Central memory CD4-positive, alpha-beta T cell (primary cell): ENCODE results near the gene CYTH3.
"Not testable (repeated sequence)": the region's sequence is repeated elsewhere in the genome, so short reads cannot be mapped to it uniquely, and the experiment has no call there.

Experiments
- DNase-seq: peaks from one replicate; pipeline ENCODE4 v3.0.0; 2022

Gene CYTH3

DNA sequence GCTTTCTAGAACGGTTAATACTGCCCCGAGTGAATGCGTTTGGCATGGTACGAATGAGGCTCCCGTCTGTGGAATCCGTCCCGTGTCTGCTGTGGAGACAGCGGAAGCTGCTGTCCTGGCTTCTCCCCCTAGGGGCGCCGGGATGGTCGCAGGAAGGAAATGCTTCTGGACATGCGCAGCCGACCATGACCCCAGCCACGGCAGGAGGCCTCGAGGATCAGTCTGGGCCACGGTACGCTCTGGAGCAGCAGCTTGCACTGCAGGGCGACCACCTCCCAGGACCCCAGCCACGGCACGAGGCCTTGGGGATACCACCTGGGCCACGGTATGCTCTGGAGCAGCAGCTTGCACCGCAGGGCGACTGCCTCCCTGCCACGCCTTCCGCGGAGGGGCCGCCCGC, 107.9 kb downstream of the CYTH3 start:
- no peak for DNase-seq

- no peak for DNase-seq
Measured at GRCh38 chr7:6164010-6164409, 108.4 kb downstream of the CYTH3 start.

GRCh38 chr7:6163402-6163801, 109.0 kb downstream of the CYTH3 start:
- DNase-seq: no peak

DNA sequence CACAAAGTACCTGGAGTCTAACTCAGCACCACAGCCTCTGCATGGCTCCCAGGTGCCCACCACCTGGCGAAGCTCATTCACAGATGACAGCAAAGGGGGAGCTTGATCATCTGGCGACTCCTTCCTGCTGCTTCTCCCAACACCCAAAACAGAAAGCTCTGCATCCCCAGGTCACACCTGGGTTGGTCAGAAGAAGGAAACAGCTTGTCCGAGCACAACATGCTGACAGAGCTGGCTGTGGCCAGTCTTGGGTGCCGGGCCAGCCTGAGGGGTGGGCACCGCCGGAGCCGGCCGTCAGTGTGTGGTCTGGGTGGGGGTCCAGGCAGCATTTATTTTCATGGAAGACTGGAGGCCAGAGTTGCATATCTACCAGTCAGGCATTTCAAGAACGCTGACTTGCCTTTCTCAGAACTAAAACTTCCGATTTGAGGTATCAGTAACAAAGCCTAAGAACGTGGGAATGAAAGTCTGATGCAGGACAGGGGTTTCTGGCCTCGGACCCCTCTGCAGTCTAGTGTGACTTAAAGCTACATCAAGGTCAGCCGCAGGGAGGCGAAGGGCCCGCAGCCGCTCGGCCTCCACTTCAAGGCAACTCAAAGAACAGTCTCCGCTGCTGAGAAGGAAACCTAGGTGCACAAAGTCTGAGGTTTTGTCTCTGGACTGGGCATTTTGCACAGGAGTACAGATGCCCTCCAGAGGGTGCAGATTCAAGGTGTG, 109.6 kb downstream of the CYTH3 start:
- no peak for DNase-seq

- DNase-seq: no peak
Measured at GRCh38 chr7:6162331-6162620, 110.1 kb downstream of the CYTH3 start.

- DNase-seq: no peak
Measured at GRCh38 chr7:6161463-6162330, 110.7 kb downstream of the CYTH3 start.

GRCh38 chr7:6160191-6160623, 112.2 kb downstream of the CYTH3 start:
- no peak for DNase-seq

- no peak for DNase-seq
Measured at GRCh38 chr7:6159524-6160031, 112.8 kb downstream of the CYTH3 start.

- DNase-seq: no peak
Measured at GRCh38 chr7:6159097-6159483, 113.3 kb downstream of the CYTH3 start.

GRCh38 chr7:6158424-6159096, 113.9 kb downstream of the CYTH3 start:
- DNase-seq: no peak

DNA sequence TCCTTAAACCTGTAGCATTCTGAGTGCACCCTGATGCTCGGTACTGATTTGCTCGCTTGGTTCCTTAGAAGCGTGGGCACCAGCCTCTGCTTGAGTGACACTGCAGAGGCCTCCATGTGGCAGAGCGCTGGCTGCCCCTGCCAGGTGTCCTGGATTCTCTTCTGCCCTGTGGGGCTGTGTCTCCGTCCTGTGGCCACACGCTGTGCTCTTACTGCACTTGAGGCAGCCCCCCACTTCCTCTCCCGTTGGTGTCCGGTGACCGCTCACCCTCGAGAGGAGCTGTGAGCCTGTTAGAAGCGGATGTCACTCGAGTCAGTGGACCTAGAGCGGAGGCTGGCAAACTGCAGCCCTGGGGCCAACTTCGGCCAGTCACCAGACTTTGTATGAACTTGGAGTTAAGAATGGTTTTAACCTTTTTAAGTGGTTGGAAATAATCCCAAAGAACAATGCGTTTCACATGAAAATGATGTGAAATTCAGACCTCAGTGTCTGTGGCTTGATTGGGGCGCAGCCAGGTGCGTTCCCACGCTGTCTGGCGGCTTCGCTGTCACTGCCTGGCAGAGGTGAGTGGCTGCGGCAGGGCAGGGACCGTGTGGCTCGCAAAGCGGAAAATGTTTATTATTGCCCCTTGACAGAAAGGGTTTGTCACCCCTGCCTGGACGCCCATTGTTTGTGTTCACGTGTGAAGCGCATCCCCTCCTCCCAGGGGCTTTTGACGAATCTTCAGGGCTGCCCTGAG, 114.6 kb downstream of the CYTH3 start:
- no peak for DNase-seq

GRCh38 chr7:6156734-6157133, 115.7 kb downstream of the CYTH3 start:
- DNase-seq: no peak

GRCh38 chr7:6155596-6155995, 116.8 kb downstream of the CYTH3 start:
- DNase-seq: no peak

DNA sequence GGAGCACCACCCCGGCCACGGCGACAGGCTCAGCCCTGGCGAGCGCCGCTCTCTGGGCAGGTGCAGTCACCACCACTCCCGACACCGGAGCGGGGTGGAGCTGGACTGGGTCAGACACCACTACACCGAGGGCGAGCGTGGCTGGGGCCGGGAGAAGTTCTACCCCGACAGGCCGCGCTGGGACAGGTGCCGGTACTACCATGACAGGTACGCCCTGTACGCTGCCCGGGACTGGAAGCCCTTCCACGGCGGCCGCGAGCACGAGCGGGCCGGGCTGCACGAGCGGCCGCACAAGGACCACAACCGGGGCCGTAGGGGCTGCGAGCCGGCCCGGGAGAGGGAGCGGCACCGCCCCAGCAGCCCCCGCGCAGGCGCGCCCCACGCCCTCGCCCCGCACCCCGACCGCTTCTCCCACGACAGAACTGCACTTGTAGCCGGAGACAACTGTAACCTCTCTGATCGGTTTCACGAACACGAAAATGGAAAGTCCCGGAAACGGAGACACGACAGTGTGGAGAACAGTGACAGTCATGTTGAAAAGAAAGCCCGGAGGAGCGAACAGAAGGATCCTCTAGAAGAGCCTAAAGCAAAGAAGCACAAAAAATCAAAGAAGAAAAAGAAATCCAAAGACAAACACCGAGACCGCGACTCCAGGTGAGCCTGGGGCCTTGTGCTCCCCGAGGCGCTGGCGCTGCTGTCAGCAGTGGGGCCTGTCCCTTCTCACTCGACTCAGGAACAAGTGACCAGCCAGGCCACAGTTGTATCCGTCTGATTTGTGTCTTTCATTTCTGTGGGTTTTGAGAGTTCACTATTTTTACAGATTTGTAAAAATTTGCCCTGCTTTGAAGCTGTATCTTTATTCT, 117.7 kb downstream of the CYTH3 start:
- DNase-seq: no peak

DNA sequence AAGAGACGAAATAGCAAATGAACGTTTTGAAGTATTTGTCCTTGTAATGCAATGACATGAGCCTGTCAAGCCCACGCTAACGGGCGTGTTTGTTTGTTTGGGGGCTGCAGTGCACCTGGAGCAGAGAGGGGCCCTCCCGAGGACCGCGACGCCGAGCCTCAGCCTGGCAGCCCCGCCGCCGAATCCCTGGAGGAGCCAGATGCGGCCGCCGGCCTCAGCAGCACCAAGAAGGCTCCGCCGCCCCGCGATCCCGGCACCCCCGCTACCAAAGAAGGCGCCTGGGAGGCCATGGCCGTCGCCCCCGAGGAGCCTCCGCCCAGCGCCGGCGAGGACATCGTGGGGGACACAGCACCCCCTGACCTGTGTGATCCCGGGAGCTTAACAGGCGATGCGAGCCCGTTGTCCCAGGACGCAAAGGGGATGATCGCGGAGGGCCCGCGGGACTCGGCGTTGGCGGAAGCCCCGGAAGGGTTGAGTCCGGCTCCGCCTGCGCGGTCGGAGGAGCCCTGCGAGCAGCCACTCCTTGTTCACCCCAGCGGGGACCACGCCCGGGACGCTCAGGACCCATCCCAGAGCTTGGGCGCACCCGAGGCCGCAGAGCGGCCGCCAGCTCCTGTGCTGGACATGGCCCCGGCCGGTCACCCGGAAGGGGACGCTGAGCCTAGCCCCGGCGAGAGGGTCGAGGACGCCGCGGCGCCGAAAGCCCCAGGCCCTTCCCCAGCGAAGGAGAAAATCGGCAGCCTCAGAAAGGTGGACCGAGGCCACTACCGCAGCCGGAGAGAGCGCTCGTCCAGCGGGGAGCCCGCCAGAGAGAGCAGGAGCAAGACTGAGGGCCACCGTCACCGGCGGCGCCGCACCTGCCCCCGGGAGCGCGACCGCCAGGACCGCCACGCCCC, 118.5 kb downstream of the CYTH3 start:
- DNase-seq: no peak

DNA sequence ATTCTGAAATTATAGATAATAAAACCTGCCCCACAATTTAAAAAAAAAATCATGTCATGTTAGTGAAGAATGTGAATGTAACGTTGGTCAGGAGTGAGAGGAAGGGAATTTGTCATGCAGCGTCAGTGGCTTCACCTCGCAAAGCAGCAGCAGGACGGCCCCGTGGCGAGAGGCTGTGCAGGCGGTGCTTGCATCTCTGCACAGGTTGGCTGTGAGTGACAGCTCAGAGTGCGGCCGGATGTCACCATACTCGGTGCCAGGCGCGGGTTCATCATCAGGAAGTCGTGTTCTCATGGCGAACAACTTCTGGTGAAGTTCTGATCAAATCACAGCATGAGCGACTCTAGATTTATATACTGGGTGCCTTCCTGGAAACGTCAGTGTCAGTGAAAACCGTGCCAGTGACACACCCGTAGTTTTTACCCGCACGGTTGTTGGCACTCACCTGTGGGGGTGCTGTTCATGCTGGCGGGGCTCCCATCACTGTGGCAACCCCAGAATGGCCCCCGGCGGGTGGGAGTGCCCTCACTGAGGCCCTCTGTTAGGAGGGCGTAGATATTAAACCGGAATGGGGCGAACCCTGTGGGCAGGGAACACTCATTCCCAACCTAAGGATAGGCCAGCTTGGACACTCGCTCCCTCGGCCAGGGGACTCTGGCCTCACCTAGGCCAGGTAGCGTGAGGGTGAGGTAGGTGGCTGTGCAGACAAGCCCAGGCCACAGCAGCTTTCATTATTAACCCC, 120.3 kb downstream of the CYTH3 start:
- DNase-seq: no peak

DNA sequence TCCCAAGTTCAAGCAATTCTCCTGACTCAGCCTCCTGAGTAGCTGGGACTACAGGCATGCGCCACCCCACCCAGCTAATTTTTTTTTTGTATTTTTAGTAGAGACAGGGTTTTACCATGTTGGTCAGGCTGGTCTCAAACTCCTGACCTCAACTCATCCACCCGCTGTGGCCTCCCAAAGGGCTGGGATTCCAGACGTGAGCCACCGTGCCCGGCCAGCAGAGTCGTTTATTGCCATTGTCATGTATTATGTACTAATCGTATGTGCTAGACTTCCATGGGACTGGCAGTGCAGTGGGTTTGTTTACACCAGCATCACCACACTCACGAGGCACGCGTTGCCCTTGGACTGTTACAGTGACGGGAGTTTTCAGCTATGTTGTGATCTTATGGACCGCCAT, 120.9 kb downstream of the CYTH3 start:
- DNase-seq: not testable (repeated sequence)

DNA sequence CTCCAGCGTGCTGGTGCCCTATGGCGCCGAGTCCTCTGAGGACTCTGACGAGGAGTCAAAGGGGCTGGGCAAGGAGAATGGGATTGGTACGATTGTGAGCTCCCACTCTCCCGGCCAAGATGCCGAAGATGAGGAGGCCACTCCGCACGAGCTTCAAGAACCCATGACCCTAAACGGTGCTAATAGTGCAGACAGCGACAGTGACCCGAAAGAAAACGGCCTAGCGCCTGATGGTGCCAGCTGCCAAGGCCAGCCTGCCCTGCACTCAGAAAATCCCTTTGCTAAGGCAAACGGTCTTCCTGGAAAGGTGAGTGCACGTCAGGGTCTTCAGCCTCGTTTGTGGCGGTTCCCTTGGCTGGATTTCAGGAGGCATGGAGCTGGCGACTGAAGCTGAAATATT, 122.4 kb downstream of the CYTH3 start:
- no peak for DNase-seq

DNA sequence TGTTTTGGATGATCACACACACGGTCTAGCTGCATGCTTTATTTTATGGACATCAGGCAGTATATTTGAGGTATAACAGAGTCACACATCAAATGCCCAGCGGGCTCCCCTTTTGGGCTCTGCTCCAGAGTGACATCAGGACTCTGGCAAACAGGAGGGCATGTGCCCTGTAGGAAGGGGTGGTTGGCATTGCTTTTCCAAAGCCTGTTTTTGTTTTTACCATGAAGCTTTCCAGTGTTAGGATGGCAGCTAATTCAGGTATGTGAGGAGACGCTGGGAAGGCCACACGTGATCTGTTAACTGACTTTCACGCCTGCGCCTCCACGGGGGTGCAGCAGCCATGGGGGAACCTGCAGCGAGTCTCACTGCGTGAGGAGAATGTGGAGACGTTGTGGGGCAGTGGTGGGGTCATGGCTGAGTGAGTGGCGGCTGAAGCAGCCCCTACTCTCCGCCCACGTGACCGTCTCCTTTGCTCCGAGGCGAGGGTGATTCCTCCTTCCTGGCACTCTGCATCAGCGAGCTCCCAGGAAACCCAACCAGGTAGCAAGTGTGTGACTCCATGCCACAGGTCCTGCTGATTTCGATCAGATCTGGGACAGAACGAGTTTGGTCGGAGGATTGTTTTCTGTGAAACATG, 123.6 kb downstream of the CYTH3 start:
- DNase-seq: no peak

DNA sequence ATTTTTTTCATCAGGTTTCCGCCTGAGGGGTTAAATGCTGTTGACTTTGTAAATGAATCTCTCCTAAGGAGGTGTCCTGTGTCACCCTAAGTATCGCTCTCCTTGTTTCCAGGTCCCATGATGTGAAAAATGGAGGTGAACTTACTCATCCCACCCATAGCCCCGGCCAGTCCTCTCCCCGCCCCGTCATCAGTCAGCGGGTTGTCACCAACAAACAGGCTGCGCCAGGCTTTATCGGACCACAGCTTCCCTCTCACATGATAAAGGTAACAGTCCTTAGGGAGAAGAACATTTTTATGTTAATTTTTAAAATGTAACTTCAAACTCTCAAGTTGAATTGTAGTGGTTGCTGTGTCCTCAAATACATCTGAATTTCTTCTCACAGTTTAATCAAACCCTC, 124.8 kb downstream of the CYTH3 start:
- DNase-seq: no peak
